ENCODE measurements around the gene SLC25A44.
A peak's percentile ranks its signal among the peaks of the same experiment; 100 is the strongest.
"Not testable (repeated sequence)": the region's sequence is repeated elsewhere in the genome, so short reads cannot be mapped to it uniquely, and the experiment has no call there.

The SLC25A44 gene

GRCh38 chr1:156200044-156200443, 6.1 kb downstream of the SLC25A44 start:
- H3K4me3 ChIP-seq (ENCODE audit: low read length in 2 of 2) = no peak overlapping the region
- H3K4me1 ChIP-seq (ENCODE audit: control insufficient read depth in 2 of 2, insufficient read depth in 2 of 2, low read length in 2 of 2) = no peaks in the 10 kb centered on the region
- H3K9ac ChIP-seq (ENCODE audit: low read depth in 1 of 2, low read length in 2 of 2) = no peak overlapping the region
- H3K27ac ChIP-seq (ENCODE audit: low read depth in 2 of 2, low read length in 2 of 2) = no peak overlapping the region
- H3K27me3 ChIP-seq (ENCODE audit: control insufficient read depth in 2 of 2, insufficient read depth in 2 of 2, low read length in 2 of 2) = no peaks in the 10 kb centered on the region
- H3K9me3 ChIP-seq (ENCODE audit: control insufficient read depth in 2 of 2, low read length in 2 of 2) = no peaks in the 10 kb centered on the region
- H3K36me3 ChIP-seq (ENCODE audit: control insufficient read depth in 2 of 2, insufficient read depth in 2 of 2, low read length in 2 of 2) = peaks cover 32 to 36% of the 10 kb centered on the region in 2 donors

DNA sequence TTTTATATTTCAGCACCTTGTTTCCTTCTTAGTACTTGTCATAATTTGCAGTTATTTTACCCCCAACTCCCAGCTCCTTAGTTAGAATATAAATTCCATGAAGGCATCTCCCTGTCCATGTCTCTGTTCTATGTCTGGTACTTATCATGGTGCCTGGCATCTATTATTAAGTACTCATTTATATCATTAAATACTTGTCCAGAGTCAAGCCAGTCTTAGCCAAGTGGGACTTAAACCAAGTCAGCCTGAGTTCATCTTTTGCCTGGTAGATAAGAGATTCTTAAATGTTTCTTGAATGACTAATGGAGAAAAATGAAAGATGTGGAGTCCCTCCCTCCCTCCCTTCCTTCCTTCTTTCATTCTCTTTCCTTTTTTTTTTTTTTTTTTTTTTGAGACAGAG, 9.4 kb downstream of the SLC25A44 start:
- Histone ChIP-seq H3K27ac (ENCODE audit: low read depth in 2 of 2, low read length in 2 of 2) (no peak overlapping the region), H3K4me3 (ENCODE audit: low read length in 2 of 2) (no peak overlapping the region), H3K36me3 (ENCODE audit: control insufficient read depth in 2 of 2, insufficient read depth in 2 of 2, low read length in 2 of 2) (peaks cover 30% of the 10 kb centered on the region in 2 donors), H3K27me3 (ENCODE audit: control insufficient read depth in 2 of 2, insufficient read depth in 2 of 2, low read length in 2 of 2) (no peaks in the 10 kb centered on the region), H3K9me3 (ENCODE audit: control insufficient read depth in 2 of 2, low read length in 2 of 2) (no peaks in the 10 kb centered on the region), H3K4me1 (ENCODE audit: control insufficient read depth in 2 of 2, insufficient read depth in 2 of 2, low read length in 2 of 2) (no peaks in the 10 kb centered on the region), H3K9ac (ENCODE audit: low read depth in 1 of 2, low read length in 2 of 2) (no peak overlapping the region)

GRCh38 chr1:156204686-156205085, 10.8 kb downstream of the SLC25A44 start:
- H3K27me3 ChIP-seq (ENCODE audit: control insufficient read depth in 2 of 2, insufficient read depth in 2 of 2, low read length in 2 of 2) = no peaks in the 10 kb centered on the region
- H3K27ac ChIP-seq (ENCODE audit: low read depth in 2 of 2, low read length in 2 of 2) = no peak overlapping the region
- peaks cover 23 to 32% of the 10 kb centered on the region in 2 donors for H3K36me3 ChIP-seq (ENCODE audit: control insufficient read depth in 2 of 2, insufficient read depth in 2 of 2, low read length in 2 of 2)
- H3K9me3 ChIP-seq (ENCODE audit: control insufficient read depth in 2 of 2, low read length in 2 of 2) = no peaks in the 10 kb centered on the region
- no peak overlapping the region for H3K9ac ChIP-seq (ENCODE audit: low read depth in 1 of 2, low read length in 2 of 2)
- no peak overlapping the region for H3K4me3 ChIP-seq (ENCODE audit: low read length in 2 of 2)
- H3K4me1 ChIP-seq (ENCODE audit: control insufficient read depth in 2 of 2, insufficient read depth in 2 of 2, low read length in 2 of 2) = no peaks in the 10 kb centered on the region

DNA sequence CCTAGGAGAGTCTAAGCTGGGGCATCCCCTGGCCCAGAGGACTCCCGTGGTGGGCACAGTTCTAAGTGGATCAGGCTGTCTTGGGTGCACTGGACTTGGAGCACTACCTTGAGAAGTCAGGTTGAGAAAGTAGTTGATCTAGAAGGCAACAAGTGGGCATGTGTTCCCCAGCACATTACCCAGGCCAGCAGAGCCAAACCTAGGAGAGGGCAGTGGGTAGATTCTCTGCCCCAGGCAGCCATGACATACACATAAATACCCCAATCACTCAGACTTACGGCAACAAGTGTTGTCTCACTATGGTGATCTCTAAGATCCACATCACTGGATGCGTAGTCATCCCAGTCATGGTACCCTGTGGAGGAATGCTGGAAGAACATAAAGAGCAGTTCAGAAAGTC, 17.3 kb downstream of the SLC25A44 start:
- Histone ChIP-seq H3K9ac (ENCODE audit: low read depth in 1 of 2, low read length in 2 of 2) (no peak overlapping the region), H3K27ac (ENCODE audit: low read depth in 2 of 2, low read length in 2 of 2) (no peak overlapping the region), H3K4me3 (ENCODE audit: low read length in 2 of 2) (no peak overlapping the region), H3K36me3 (ENCODE audit: control insufficient read depth in 2 of 2, insufficient read depth in 2 of 2, low read length in 2 of 2) (peaks cover 14 to 27% of the 10 kb centered on the region in 2 donors), H3K4me1 (ENCODE audit: control insufficient read depth in 2 of 2, insufficient read depth in 2 of 2, low read length in 2 of 2) (peaks cover 4 to 7% of the 10 kb centered on the region in 2 donors), H3K27me3 (ENCODE audit: control insufficient read depth in 2 of 2, insufficient read depth in 2 of 2, low read length in 2 of 2) (no peaks in the 10 kb centered on the region), H3K9me3 (ENCODE audit: control insufficient read depth in 2 of 2, low read length in 2 of 2) (no peaks in the 10 kb centered on the region)

GRCh38 chr1:156212130-156212529, 18.2 kb downstream of the SLC25A44 start:
- Histone ChIP-seq H3K4me1 (ENCODE audit: control insufficient read depth in 2 of 2, insufficient read depth in 2 of 2, low read length in 2 of 2) (peaks cover 4 to 7% of the 10 kb centered on the region in 2 donors), H3K27ac (ENCODE audit: low read depth in 2 of 2, low read length in 2 of 2) (peak overlapping the region; percentile 96 to 97), H3K36me3 (ENCODE audit: control insufficient read depth in 2 of 2, insufficient read depth in 2 of 2, low read length in 2 of 2) (peaks cover 14 to 25% of the 10 kb centered on the region in 2 donors), H3K4me3 (ENCODE audit: low read length in 2 of 2) (peak overlapping the region; percentile 94 to 100), H3K27me3 (ENCODE audit: control insufficient read depth in 2 of 2, insufficient read depth in 2 of 2, low read length in 2 of 2) (no peaks in the 10 kb centered on the region), H3K9ac (ENCODE audit: low read depth in 1 of 2, low read length in 2 of 2) (peak overlapping the region; percentile 35 to 91), H3K9me3 (ENCODE audit: control insufficient read depth in 2 of 2, low read length in 2 of 2) (no peaks in the 10 kb centered on the region)

- peaks cover 4 to 7% of the 10 kb centered on the region in 2 donors for H3K4me1 ChIP-seq (ENCODE audit: control insufficient read depth in 2 of 2, insufficient read depth in 2 of 2, low read length in 2 of 2)
- peak within 1 kb of the TSS; percentile 96 to 97 for H3K27ac ChIP-seq (ENCODE audit: low read depth in 2 of 2, low read length in 2 of 2)
- H3K4me3 ChIP-seq (ENCODE audit: low read length in 2 of 2) = peak within 1 kb of the TSS; percentile 94 to 100
- H3K36me3 ChIP-seq (ENCODE audit: control insufficient read depth in 2 of 2, insufficient read depth in 2 of 2, low read length in 2 of 2) = peaks cover 9 to 20% of the 10 kb centered on the region in 2 donors
- peak within 1 kb of the TSS; percentile 91 to 95 for H3K9ac ChIP-seq (ENCODE audit: low read depth in 1 of 2, low read length in 2 of 2)
- no peaks in the 10 kb centered on the region for H3K9me3 ChIP-seq (ENCODE audit: control insufficient read depth in 2 of 2, low read length in 2 of 2)
- no peaks in the 10 kb centered on the region for H3K27me3 ChIP-seq (ENCODE audit: control insufficient read depth in 2 of 2, insufficient read depth in 2 of 2, low read length in 2 of 2)
These were observed 19.1 kb downstream of the SLC25A44 start, which contains the start of gene PMF1 for GRCh38 chr1:156212833-156213643. PMF1 (plus strand) TSS chr1:156213007; CDS start chr1:156213016, 9 bp downstream.

- Histone ChIP-seq H3K4me1 (ENCODE audit: control insufficient read depth in 2 of 2, insufficient read depth in 2 of 2, low read length in 2 of 2) (peaks cover 4 to 7% of the 10 kb centered on the region in 2 donors), H3K27ac (ENCODE audit: low read depth in 2 of 2, low read length in 2 of 2) (peak overlapping the region; percentile 96 to 97), H3K36me3 (ENCODE audit: control insufficient read depth in 2 of 2, insufficient read depth in 2 of 2, low read length in 2 of 2) (peaks cover 9 to 19% of the 10 kb centered on the region in 2 donors), H3K4me3 (ENCODE audit: low read length in 2 of 2) (peak overlapping the region; percentile 94 to 100), H3K9me3 (ENCODE audit: control insufficient read depth in 2 of 2, low read length in 2 of 2) (no peaks in the 10 kb centered on the region), H3K27me3 (ENCODE audit: control insufficient read depth in 2 of 2, insufficient read depth in 2 of 2, low read length in 2 of 2) (no peaks in the 10 kb centered on the region), H3K9ac (ENCODE audit: low read depth in 1 of 2, low read length in 2 of 2) (peak overlapping the region; percentile 91 to 95)
These were observed 19.7 kb downstream of the SLC25A44 start for GRCh38 chr1:156213644-156213966.

DNA sequence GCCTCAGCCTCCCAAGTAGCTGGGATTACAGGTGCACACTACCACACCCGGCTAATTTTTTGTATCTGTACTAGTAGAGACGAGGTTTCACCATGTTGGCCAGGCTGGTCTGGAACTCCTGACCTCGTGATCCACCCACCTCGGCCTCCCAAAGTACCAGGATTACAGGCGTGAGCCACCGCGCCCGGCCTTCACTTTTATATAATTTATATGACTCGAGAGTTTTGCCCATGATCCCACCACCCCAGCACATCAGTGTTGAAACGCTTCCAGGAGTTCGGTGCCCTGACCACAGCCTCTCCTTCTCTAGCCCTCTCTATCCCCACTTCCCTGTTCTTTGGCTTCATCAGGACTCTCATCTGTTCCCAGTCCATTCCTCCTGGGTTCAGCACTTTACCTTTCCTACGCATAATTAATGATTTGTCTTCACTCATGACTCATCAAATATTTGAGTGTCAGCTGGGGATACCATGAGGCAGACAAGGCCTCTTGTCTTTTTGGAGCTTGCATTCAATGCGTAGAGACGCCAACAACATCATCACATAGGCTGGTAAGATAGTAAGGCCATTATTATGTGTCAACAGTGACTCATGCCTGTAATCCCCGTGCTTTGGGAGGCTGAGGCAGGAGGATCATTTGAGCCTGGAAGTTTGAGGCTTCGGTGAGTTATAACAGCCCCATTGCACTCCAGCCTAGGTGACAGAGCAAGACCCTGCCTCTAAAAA, 20.3 kb downstream of the SLC25A44 start:
- peak overlapping the region; percentile 26 to 100 for H3K4me3 ChIP-seq (ENCODE audit: low read length in 2 of 2)
- H3K27me3 ChIP-seq (ENCODE audit: control insufficient read depth in 2 of 2, insufficient read depth in 2 of 2, low read length in 2 of 2) = no peaks in the 10 kb centered on the region
- H3K36me3 ChIP-seq (ENCODE audit: control insufficient read depth in 2 of 2, insufficient read depth in 2 of 2, low read length in 2 of 2) = peaks cover 9 to 18% of the 10 kb centered on the region in 2 donors
- H3K4me1 ChIP-seq (ENCODE audit: control insufficient read depth in 2 of 2, insufficient read depth in 2 of 2, low read length in 2 of 2) = peaks cover 4 to 7% of the 10 kb centered on the region in 2 donors
- peak overlapping the region; percentile 17 to 91 for H3K9ac ChIP-seq (ENCODE audit: low read depth in 1 of 2, low read length in 2 of 2)
- no peaks in the 10 kb centered on the region for H3K9me3 ChIP-seq (ENCODE audit: control insufficient read depth in 2 of 2, low read length in 2 of 2)
- no peak overlapping the region for H3K27ac ChIP-seq (ENCODE audit: low read depth in 2 of 2, low read length in 2 of 2)

- H3K9me3 ChIP-seq (ENCODE audit: control insufficient read depth in 2 of 2, low read length in 2 of 2); H3K27ac ChIP-seq (ENCODE audit: low read depth in 2 of 2, low read length in 2 of 2); H3K27me3 ChIP-seq (ENCODE audit: control insufficient read depth in 2 of 2, insufficient read depth in 2 of 2, low read length in 2 of 2); H3K4me1 ChIP-seq (ENCODE audit: control insufficient read depth in 2 of 2, insufficient read depth in 2 of 2, low read length in 2 of 2); H3K9ac ChIP-seq (ENCODE audit: low read depth in 1 of 2, low read length in 2 of 2); H3K4me3 ChIP-seq (ENCODE audit: low read length in 2 of 2): not testable (repeated sequence)
- peaks cover 9 to 11% of the 10 kb centered on the region in 2 donors for H3K36me3 ChIP-seq (ENCODE audit: control insufficient read depth in 2 of 2, insufficient read depth in 2 of 2, low read length in 2 of 2)
These were observed 22.6 kb downstream of the SLC25A44 start for GRCh38 chr1:156216361-156217086.
